Measurements from ENCODE around the gene MYCL. TPM values are rescaled to one million over a fixed set of nuclear protein-coding genes. Genes with fewer than 3 reads are reported as not detected.

Gene MYCL
- total and polyA plus RNA-seq, 2 of the 8 experiments (the other 6 are each of a cell fraction or from before 2014, with no cell fraction given) = 20.3 to 28.8 TPM

DNA sequence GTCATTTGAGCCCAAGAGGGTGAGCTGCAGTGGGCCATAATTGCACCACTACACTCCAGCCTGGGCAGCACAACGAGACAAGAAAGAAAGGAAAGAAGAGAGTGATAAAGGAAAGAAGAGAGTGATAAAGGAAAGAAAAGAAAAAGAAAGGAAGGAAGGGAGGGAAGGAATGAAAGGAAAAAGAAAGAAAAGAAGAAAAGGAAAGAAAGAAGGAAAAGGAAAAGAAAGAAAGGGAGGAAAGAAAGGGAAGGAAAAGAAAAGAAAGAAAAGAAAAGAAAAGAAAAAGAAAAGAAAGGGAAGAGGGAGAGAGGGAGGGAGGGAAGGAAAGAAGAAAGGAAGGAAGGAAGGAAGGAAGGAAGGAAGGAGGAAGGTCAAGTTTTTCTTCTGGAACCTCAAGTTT is 36.0 kb downstream of the MYCL start:
- ChIA-PET CTCF (ENCODE audit: partially characterized antibody) (no interaction called here), POLR2A (ENCODE audit: partially characterized antibody) (no interaction called here)
- Histone ChIP-seq H3K79me2 (ENCODE audit: control insufficient read depth in 1 of 2, insufficient read depth in 2 of 2, low read length in 2 of 2) (peaks cover 4 to 66% of the 10 kb centered on the region in 2 experiments; a peak in 3 of 4 replicates), H3K14ac (ENCODE audit: insufficient read length) (no peak overlapping the region), H2BK5ac (ENCODE audit: low read depth, low read length) (no peak overlapping the region), H3K4ac (replicated peaks; ENCODE audit: insufficient read length, low read depth, low read length) (no peak overlapping the region), H3K18ac (ENCODE audit: extremely low read depth, low read length) (no peak overlapping the region), H3K56ac (replicated peaks; ENCODE audit: insufficient read length, low read depth, low read length) (no peak overlapping the region), H4K8ac (ENCODE audit: extremely low read depth, insufficient read depth, low read length) (no peak overlapping the region), H4K5ac (ENCODE audit: insufficient read length, low read depth, low read length) (no peak overlapping the region), H2BK20ac (ENCODE audit: low read length) (no peak overlapping the region), H2AK5ac (ENCODE audit: low read depth, low read length) (no peak overlapping the region), H2BK120ac (replicated peaks; ENCODE audit: low read depth, low read length) (no peak overlapping the region), H3K36me3 (ENCODE audit: control insufficient read depth in 2 of 4, insufficient read depth in 4 of 4, low read length in 3 of 4) (peaks cover 0 to 6% (median 0%) of the 10 kb centered on the region in 4 experiments; a peak in 1 of 8 replicates), H3K4me1 (replicated peaks in 1 of 4; ENCODE audit: control insufficient read depth in 3 of 4, insufficient read depth in 4 of 4, low read length in 3 of 4) (no peaks in the 10 kb centered on the region), H3K9ac (replicated peaks in 1 of 4; ENCODE audit: extremely low read depth in 1 of 4, low read depth in 3 of 4, low read length in 3 of 4) (no peak overlapping the region), H3K4me2 (ENCODE audit: insufficient read depth in 1 of 2, low read depth in 2 of 2, low read length in 2 of 2) (no peak overlapping the region), H4K20me1 (replicated peaks in 1 of 2; ENCODE audit: control insufficient read depth in 1 of 2, insufficient read depth in 2 of 2, low read length in 2 of 2) (peaks cover 0 to 4% of the 10 kb centered on the region in 2 experiments), H2AFZ (ENCODE audit: low read length) (no peak overlapping the region), H4K91ac (replicated peaks; ENCODE audit: insufficient read length, low read length) (no peak overlapping the region), H3K4me3 (ENCODE audit: extremely low read depth in 1 of 4, insufficient read depth in 2 of 4, low read depth in 3 of 4, low read length in 4 of 4) (no peak overlapping the region), H3K27ac (ENCODE audit: low read depth, low read length) (no peak overlapping the region), H3K23me2 (ENCODE audit: low read depth, low read length) (no peaks in the 10 kb centered on the region), H3K23ac (ENCODE audit: insufficient read length) (no peak overlapping the region), H2BK12ac (ENCODE audit: low read depth, low read length) (no peak overlapping the region), H3K79me1 (ENCODE audit: low read depth, low read length) (peaks cover 13% of the 10 kb centered on the region), H2BK15ac (ENCODE audit: low read length) (no peak overlapping the region), H3K27me3 (replicated peaks in 1 of 4; ENCODE audit: control insufficient read depth in 3 of 4, extremely low read depth in 1 of 4, insufficient read depth in 3 of 4, low read length in 3 of 4) (no peaks in the 10 kb centered on the region), H3K9me3 (ENCODE audit: insufficient read depth in 2 of 2, low read depth in 1 of 2, low read length in 1 of 2) (peaks cover 0 to 15% of the 10 kb centered on the region in 2 experiments; a peak in 1 of 4 replicates)
- DNase-seq (ENCODE audit: low read depth in 1 of 2, low spot score in 2 of 2) (no peak), FAIRE-seq (no peak)
- no peak for TF ChIP-seq RFX5 (IDR thresholded peaks at IDR 0.05; ENCODE audit: borderline replicate concordance, low read depth, low read length)
- TF ChIP-seq YY1 (IDR thresholded peaks at IDR 0.05; ENCODE audit: low read depth, low read length) = no peak
- TF ChIP-seq MAX (IDR thresholded peaks at IDR 0.05) = no peak
- no peak for TF ChIP-seq CHD1 (IDR thresholded peaks at IDR 0.05; ENCODE audit: low read depth, low read length)
- no peak for TF ChIP-seq SIN3A (conservative IDR thresholded peaks at IDR 0.05 in 1 of 2, IDR thresholded peaks at IDR 0.05 in 1 of 2; ENCODE audit: low read depth in 1 of 2, low read length in 2 of 2)
- no peak for TF ChIP-seq RBBP5 (IDR thresholded peaks at IDR 0.05; ENCODE audit: borderline replicate concordance, low read depth, low read length)
- no peak for TF ChIP-seq FOSL1 (IDR thresholded peaks at IDR 0.05; ENCODE audit: insufficient read depth, low read depth, low read length)
- TF ChIP-seq MAFK (IDR thresholded peaks at IDR 0.05; ENCODE audit: low read depth, low read length) = no peak
- TF ChIP-seq, protein P1, sequence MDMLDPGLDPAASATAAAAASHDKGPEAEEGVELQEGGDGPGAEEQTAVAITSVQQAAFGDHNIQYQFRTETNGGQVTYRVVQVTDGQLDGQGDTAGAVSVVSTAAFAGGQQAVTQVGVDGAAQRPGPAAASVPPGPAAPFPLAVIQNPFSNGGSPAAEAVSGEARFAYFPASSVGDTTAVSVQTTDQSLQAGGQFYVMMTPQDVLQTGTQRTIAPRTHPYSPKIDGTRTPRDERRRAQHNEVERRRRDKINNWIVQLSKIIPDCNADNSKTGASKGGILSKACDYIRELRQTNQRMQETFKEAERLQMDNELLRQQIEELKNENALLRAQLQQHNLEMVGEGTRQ (IDR thresholded peaks at IDR 0.05; ENCODE audit: low read length) = no peak
- WGBS, 2 experiments (ENCODE audit: extremely low coverage in 1 of 2, insufficient coverage in 1 of 2, insufficient read length in 1 of 2, insufficient replicate concordance in 2 of 2, low coverage in 1 of 2, low lambda C conversion rate in 2 of 2, missing lambda C conversion rate in 1 of 2) = 100% methylated on average over 1 of the region's 1 CpG; no CpG with 5 or more reads in 1 of the 2 experiments

Data from H1 (cell line).